Fibroblast of pulmonary artery (primary cell): ENCODE measurements around the gene KRTCAP3.
"Not testable (repeated sequence)": the region's sequence is repeated elsewhere in the genome, so short reads cannot be mapped to it uniquely, and the experiment has no call there.

Experiments used
- DNase-seq: peaks from one replicate; pipeline ENCODE4 v3.0.0-alpha.2; 2010; ENCODE audit warnings: low read depth
- H3K4me3 ChIP-seq: replicated peaks from 2 replicates; pipeline ENCODE4 v1.5.1; 2011; ENCODE audit warnings: low read depth, mild to moderate bottlenecking, control low read depth, low read length, moderate library complexity
- CTCF ChIP-seq: IDR thresholded peaks from 2 replicates; pipeline ENCODE4 v1.5.1; 2011; ENCODE audit warnings: mild to moderate bottlenecking, control low read depth, low read length, inconsistent platforms; ENCODE audit errors: missing control alignments

Gene KRTCAP3

GRCh38 chr2:27409321-27410073, 32.7 kb upstream of the KRTCAP3 start, which contains the start of gene PPM1G:
Gene PPM1G, minus strand, starts transcription at chr2:27409591. Its CDS starts 169 bp downstream, at chr2:27409422.
- peak within 1 kb of the TSS; percentile 92 for H3K4me3 ChIP-seq
- no peak for TF ChIP-seq CTCF
- peak; percentile 92 for DNase-seq

- no peak for TF ChIP-seq CTCF
- no peak overlapping the region for H3K4me3 ChIP-seq
- DNase-seq = no peak
Observed at GRCh38 chr2:27412419-27413152, 29.6 kb upstream of the KRTCAP3 start.

- no peak overlapping the region for H3K4me3 ChIP-seq
- DNase-seq = no peak
- no peak for TF ChIP-seq CTCF
Observed at GRCh38 chr2:27416151-27416550, 26.0 kb upstream of the KRTCAP3 start.

GRCh38 chr2:27420996-27421395, 21.2 kb upstream of the KRTCAP3 start:
- no peak for DNase-seq
- no peak overlapping the region for H3K4me3 ChIP-seq
- TF ChIP-seq CTCF = no peak

- no peak for DNase-seq
- no peak overlapping the region for H3K4me3 ChIP-seq
- no peak for TF ChIP-seq CTCF
Observed at GRCh38 chr2:27421660-27422250, 20.4 kb upstream of the KRTCAP3 start.

- DNase-seq = no peak
- no peak overlapping the region for H3K4me3 ChIP-seq
- no peak for TF ChIP-seq CTCF
Observed at GRCh38 chr2:27422958-27423357, 19.2 kb upstream of the KRTCAP3 start.

GRCh38 chr2:27425039-27425438, 17.1 kb upstream of the KRTCAP3 start:
- DNase-seq, H3K4me3 ChIP-seq: not testable (repeated sequence)
